Common myeloid progenitor, CD34-positive (primary cell): ENCODE measurements around the gene SSRP1.
A peak's percentile ranks its signal among the peaks of the same experiment; 100 is the strongest.
"Not testable (repeated sequence)": the region's sequence is repeated elsewhere in the genome, so short reads cannot be mapped to it uniquely, and the experiment has no call there.

Experiments
- CTCF ChIA-PET: fragments of 350-600 bp; sonication (Branson Sonifier 250); formaldehyde crosslinking; loops from one replicate; lab custom pipeline; 2021; ENCODE audit warnings: antibody characterized with exemption; lab: Charles Lee
- POLR2A ChIA-PET: fragments of 350-600 bp; sonication (Branson Sonifier 250); formaldehyde crosslinking; loops from one replicate; lab custom pipeline; 2021; ENCODE audit warnings: antibody characterized with exemption; lab: Charles Lee
- DNase-seq, 3 donors: peaks; one replicate each; pipeline versions ENCODE4 v3.0.0 to v3.0.0-alpha.2; 2013
- H3K27ac ChIP-seq, 2 experiments: 1 replicate in 1 of 2; 2 replicates in 1 of 2; pipeline ENCODE4 v1.7.0; 2013; ENCODE audit warnings: inconsistent platforms in 2 of 2, low read length in 2 of 2, mild to moderate bottlenecking in 2 of 2, low read depth in 1 of 2, moderate library complexity in 1 of 2; ENCODE audit not compliant: severe bottlenecking in 2 of 2, insufficient read depth in 1 of 2, poor library complexity in 1 of 2
- H3K27me3 ChIP-seq, 5 experiments: replicated peaks in 2 of 5; 1 replicate in 3 of 5; 2 replicates in 2 of 5; pipeline versions ENCODE4 v1.6.1 to v1.7.0; 2013; ENCODE audit warnings: low read length in 4 of 5, mild to moderate bottlenecking in 2 of 5, moderate library complexity in 2 of 5, inconsistent platforms in 1 of 5; ENCODE audit not compliant: insufficient read depth in 5 of 5, control insufficient read depth in 4 of 5
- H3K36me3 ChIP-seq, 4 experiments: 1 replicate in 2 of 4; 2 replicates in 2 of 4; pipeline versions ENCODE4 v1.6.1 to v1.7.0; 2013; ENCODE audit warnings: low read length in 3 of 4, control low read depth in 1 of 4, mild to moderate bottlenecking in 1 of 4; ENCODE audit not compliant: control insufficient read depth in 4 of 4, insufficient read depth in 4 of 4
- H3K4me1 ChIP-seq, 4 experiments: 1 replicate in 3 of 4; 2 replicates in 1 of 4; pipeline versions ENCODE4 v1.6.1 to v1.7.1; 2013; ENCODE audit warnings: low read length in 3 of 4, mild to moderate bottlenecking in 3 of 4, control low read depth in 1 of 4, inconsistent platforms in 1 of 4, moderate library complexity in 1 of 4; ENCODE audit not compliant: control insufficient read depth in 4 of 4, insufficient read depth in 4 of 4; ENCODE audit errors: control extremely low read depth in 1 of 4
- H3K4me3 ChIP-seq, 7 experiments: 1 replicate in 4 of 7; 2 replicates in 3 of 7; pipeline versions ENCODE4 v1.5.1 to v1.7.0; 2013; ENCODE audit warnings: mild to moderate bottlenecking in 7 of 7, low read length in 6 of 7, moderate library complexity in 6 of 7, inconsistent platforms in 2 of 7, low read depth in 2 of 7, control low read depth in 1 of 7; ENCODE audit not compliant: insufficient read depth in 4 of 7, control insufficient read depth in 1 of 7; ENCODE audit errors: extremely low read depth in 1 of 7
- H3K9me3 ChIP-seq, 5 experiments: 1 replicate in 4 of 5; 2 replicates in 1 of 5; pipeline versions ENCODE4 v1.6.1 to v1.7.1; 2013; ENCODE audit warnings: low read length in 4 of 5, mild to moderate bottlenecking in 2 of 5, inconsistent platforms in 1 of 5, low read depth in 1 of 5, moderate library complexity in 1 of 5; ENCODE audit not compliant: control insufficient read depth in 4 of 5, insufficient read depth in 2 of 5; ENCODE audit errors: control extremely low read depth in 1 of 5
- WGBS: methylation state at CpG from one replicate; pipeline ENCODE4 v1.1.5; 2013; ENCODE audit not compliant: insufficient coverage; 5-methylcytosine and 5-hydroxymethylcytosine counted together

The SSRP1 gene

DNA sequence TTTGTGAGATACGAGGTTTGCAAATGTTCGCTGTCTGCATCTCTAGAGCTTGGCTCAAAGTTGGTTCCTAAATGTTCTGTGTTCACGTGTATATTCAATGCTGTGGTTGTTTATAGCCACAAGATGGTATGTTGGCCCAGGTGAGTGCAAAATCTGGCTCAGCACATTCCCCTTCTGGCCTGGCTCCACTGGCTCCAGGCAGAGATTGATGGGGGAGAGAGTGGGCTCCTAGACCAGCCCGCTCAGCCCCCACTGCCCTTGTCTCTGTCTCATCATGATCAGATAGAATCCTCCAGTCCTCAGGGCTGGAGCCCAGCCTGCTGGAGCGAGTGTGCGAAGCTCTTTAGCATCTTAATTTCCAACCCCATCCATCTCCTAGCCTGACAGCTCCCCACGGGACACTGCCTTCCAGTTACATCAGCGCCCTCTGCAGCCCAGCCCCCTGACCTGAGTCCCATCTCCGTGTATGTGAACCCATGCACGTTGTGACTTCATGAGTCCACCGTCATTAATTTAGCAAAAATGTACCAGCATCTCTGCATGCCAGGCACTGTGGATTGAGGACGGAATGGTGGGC is 4.4 kb upstream of the SSRP1 start:
- Histone ChIP-seq H3K9me3 (no peaks in the 10 kb centered on the region), H3K4me1 (peaks cover 0 to 11% (median 8%) of the 10 kb centered on the region in 4 experiments), H3K36me3 (no peaks in the 10 kb centered on the region), H3K27me3 (peaks cover 0 to 2% (median 0%) of the 10 kb centered on the region in 5 experiments), H3K4me3 (no peak overlapping the region), H3K27ac (no peak overlapping the region)
- DNase-seq = peak in 1 of 3 donors; percentile 30
- WGBS = 60% methylated on average over 12 of the region's 12 CpGs
- ChIA-PET POLR2A (interaction anchor here (0.7 kb wide), 1 partner anchor 15 kb away, joined by 4 read pairs; no protein-coding TSS in a partner anchor), CTCF (interaction anchor here (1.1 to 4.4 kb wide), 8 partner anchors 8 to 144 kb away, joined by 3 to 18 read pairs (median 5); partner anchors contain the start of genes RTN4RL2 and TNKS1BP1)

DNA sequence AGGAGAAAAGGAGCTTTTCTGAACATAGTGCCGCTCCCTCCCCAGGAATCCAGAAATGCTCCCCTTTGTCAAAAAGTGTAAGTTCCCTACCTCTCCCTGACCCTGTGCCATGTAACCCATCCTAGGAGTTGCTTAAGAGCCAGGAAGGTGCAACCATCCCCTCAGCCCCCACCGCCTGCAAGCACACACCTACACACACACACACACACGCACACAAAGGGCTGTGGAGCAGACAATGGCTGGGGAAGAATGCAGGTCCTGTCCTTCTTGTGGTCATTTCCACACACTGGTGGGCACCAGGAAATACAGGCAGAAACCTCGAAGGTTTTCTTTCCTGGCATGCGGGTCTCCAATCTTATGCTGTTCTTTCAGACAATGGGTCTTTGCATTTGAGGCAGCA is 3.6 kb upstream of the SSRP1 start:
- 74% methylated on average over 3 of the region's 5 CpGs for WGBS
- Histone ChIP-seq H3K4me1 (peaks cover 5 to 19% (median 16%) of the 10 kb centered on the region in 4 experiments), H3K27me3 (peaks cover 0 to 2% (median 0%) of the 10 kb centered on the region in 5 experiments), H3K36me3 (peaks cover 0 to 3% (median 0%) of the 10 kb centered on the region in 4 experiments), H3K4me3 (no peak overlapping the region), H3K27ac (no peak overlapping the region), H3K9me3 (no peaks in the 10 kb centered on the region)
- no peak for DNase-seq
- ChIA-PET CTCF (interaction anchor here (0.9 to 4.4 kb wide), 11 partner anchors 8 to 269 kb away, joined by 3 to 18 read pairs (median 5); partner anchors contain the start of gene TNKS1BP1), POLR2A (no interaction called here)

DNA sequence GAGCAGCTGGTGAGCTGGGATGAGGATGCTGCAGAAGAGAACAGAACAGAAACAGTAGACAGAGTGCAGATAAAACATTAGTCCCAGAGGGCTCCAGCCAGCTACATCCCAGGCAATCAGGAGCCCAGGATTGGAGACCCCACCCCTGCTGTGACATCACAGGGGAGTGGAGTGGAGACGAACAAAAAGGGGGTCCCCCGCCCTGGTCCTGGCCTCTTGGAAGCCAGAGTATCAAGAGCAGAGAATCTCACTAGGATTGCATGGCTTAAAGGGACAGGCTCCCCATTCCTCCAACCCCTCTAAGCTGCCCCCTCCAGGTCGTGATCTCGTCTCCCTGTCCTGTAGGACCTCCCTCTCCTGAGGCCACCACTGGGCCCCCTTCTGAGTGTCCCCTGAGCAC is 2.5 kb upstream of the SSRP1 start, which contains the start of gene P2RX3:
Gene P2RX3 (plus strand): TSS at position 211 of the 400 bp plus-strand sequence. CDS start 199 bp downstream, outside the sequence.
- H3K4me1 ChIP-seq = peaks cover 5 to 24% (median 17%) of the 10 kb centered on the region in 4 experiments
- no peak for DNase-seq
- no peak within 1 kb of the TSS for H3K27ac ChIP-seq
- H3K27me3 ChIP-seq = peaks cover 0 to 2% (median 0%) of the 10 kb centered on the region in 5 experiments
- WGBS = 94% methylated on average over 4 of the region's 4 CpGs
- ChIA-PET POLR2A (no interaction called here), CTCF (interaction anchor here (0.6 to 4.4 kb wide), 13 partner anchors 8 to 270 kb away, joined by 3 to 18 read pairs (median 4); no protein-coding TSS in a partner anchor)
- no peaks in the 10 kb centered on the region for H3K9me3 ChIP-seq
- peaks cover 0 to 14% (median 6%) of the 10 kb centered on the region in 4 experiments for H3K36me3 ChIP-seq
- no peak within 1 kb of the TSS for H3K4me3 ChIP-seq

DNA sequence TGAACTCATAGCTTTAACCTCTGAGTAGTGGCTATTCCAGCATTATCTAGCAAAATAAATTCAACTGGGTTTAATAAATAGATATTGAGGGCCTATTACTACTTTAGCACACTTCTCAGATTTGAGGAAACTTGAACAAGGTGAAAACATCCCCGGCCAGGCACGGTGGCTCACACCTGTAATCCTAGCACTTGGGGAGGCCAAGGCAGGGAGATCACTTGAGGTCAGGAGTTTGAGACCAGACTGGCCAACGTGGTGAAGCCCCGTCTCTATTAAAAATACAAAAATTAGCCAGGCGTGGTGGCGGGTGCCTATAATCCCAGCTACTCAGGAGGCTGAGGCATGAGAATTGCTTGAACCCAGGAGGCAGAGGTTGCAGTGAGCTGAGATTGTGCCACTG is 1.2 kb upstream of the SSRP1 start:
- WGBS = 94% methylated on average over 6 of the region's 6 CpGs
- DNase-seq, H3K4me3 ChIP-seq, POLR2A ChIA-PET, H3K27me3 ChIP-seq, H3K27ac ChIP-seq, H3K9me3 ChIP-seq: not testable (repeated sequence)
- CTCF ChIA-PET = interaction anchor here (1.4 to 4.4 kb wide), 3 partner anchors 9 to 12 kb away, joined by 3 to 18 read pairs (median 11); no protein-coding TSS in a partner anchor
- H3K36me3 ChIP-seq = peaks cover 5 to 27% (median 18%) of the 10 kb centered on the region in 4 experiments
- peaks cover 5 to 24% (median 17%) of the 10 kb centered on the region in 4 experiments for H3K4me1 ChIP-seq

DNA sequence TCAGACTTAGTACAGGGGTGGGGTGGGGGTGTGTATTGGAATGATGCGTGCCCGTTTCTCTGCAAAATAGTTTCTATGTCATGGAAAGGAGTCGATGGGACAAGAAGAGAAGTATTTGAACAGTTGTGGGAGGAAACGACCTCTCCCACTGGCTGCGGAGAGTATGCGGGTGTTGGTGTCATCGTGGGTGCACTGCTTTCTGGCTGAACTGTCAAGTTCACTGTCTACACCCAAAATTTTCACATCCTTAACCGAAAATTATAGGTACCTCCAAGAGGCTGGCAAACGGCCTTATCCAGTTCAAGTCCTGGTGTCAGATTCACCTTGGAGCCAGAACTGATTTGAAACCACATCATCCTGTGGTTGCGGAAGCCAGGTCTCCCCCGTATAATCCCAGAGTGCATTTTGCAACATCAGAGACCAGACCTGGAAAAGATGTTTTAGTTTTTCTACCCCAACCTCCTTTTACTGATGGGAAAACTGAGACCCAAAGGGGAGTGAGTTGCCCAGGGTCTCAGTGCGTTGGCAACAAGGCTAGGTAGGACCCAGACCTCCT is 497 bp upstream of the SSRP1 start:
- WGBS = 24% methylated on average over 10 of the region's 12 CpGs
- H3K27ac ChIP-seq = peak overlapping the region; percentile 29 to 81
- H3K4me1 ChIP-seq = peaks cover 5 to 24% (median 17%) of the 10 kb centered on the region in 4 experiments
- no peak for DNase-seq
- peak overlapping the region; percentile 1 to 83 (median 77) for H3K4me3 ChIP-seq
- peaks cover 0 to 2% (median 0%) of the 10 kb centered on the region in 5 experiments for H3K27me3 ChIP-seq
- no peaks in the 10 kb centered on the region for H3K9me3 ChIP-seq
- CTCF ChIA-PET = interaction anchor here (1.4 to 4.4 kb wide), 6 partner anchors 8 to 190 kb away, joined by 3 to 18 read pairs (median 8); partner anchors contain the start of genes SLC43A1 and TNKS1BP1
- POLR2A ChIA-PET = interaction anchor here (0.9 to 1.3 kb wide), 2 partner anchors 13 to 17 kb away, joined by 3 read pairs; no protein-coding TSS in a partner anchor
- H3K36me3 ChIP-seq = peaks cover 5 to 33% (median 25%) of the 10 kb centered on the region in 4 experiments

DNA sequence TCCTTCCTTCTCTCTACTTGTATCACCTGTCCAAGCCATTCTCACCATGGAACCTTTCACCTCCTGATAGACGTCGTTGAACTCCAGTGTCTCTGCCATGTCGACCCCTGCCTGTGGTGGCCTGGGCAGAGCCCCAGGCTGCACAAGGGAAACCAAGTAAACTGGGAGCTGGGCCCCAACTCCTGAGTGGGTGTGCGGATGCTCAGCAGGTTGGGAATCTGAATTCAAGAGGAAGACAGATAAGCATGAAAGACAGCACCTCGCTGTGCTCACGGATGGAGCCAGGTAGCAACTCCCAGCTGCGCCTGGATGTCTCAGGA is 709 bp downstream of the SSRP1 start:
- WGBS = 11% methylated on average over 7 of the region's 7 CpGs
- POLR2A ChIA-PET = interaction anchor here (0.8 to 1.3 kb wide), 3 partner anchors 10 to 18 kb away, joined by 3 read pairs; partner anchors contain the start of gene TNKS1BP1

More for the DNA sequence above, 709 bp downstream of the SSRP1 start:
- DNase-seq = no peak
- CTCF ChIA-PET = interaction anchor here (1.0 to 3.0 kb wide), 11 partner anchors 9 to 233 kb away, joined by 3 to 14 read pairs (median 4); partner anchors contain the start of genes SLC43A1, TNKS1BP1 and UBE2L6
- peak overlapping the region; percentile 55 to 81 for H3K27ac ChIP-seq
- H3K36me3 ChIP-seq = peaks cover 8 to 45% (median 37%) of the 10 kb centered on the region in 4 experiments
- H3K9me3 ChIP-seq = no peaks in the 10 kb centered on the region
- H3K27me3 ChIP-seq = peaks cover 0 to 2% (median 0%) of the 10 kb centered on the region in 5 experiments
- peak overlapping the region; percentile 61 to 83 (median 77) for H3K4me3 ChIP-seq
- H3K4me1 ChIP-seq = peaks cover 5 to 24% (median 17%) of the 10 kb centered on the region in 4 experiments
